ENCODE data around the gene ERVW-1.

Gene ERVW-1

DNA sequence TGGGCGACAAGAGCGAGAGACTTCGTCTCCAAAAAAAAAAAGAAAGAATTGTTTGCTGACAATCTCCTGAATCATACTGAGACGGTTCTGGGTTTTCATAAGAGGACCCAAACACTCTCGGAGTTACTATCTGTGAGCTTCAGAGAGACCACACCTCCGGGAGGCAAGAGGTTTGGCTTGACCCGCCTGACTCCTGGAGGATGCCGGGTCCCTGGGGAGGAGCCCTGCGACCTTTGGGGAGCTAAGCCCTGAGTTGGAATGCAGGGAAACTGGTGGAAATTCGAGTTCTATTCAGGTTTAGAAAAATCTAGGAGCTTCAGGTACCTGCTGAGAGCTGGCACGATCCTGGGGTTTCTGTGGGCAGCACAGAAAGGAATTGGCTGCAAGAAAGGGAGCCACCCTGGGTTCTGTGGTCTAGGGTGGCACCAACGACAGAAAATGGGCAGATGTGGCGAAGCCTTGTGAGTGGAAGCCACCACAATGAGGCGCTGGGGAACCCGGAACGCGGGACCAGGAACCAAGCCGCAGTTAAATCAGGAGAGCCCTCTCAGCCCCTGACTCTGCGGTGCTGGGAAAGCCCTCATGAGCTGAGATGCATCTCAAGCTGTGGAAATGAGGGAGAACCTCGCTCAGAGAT lies 52.3 kb downstream of the ERVW-1 start:
- no peak for DNase-seq (ENCODE audit: low read depth)

- no peak for DNase-seq (ENCODE audit: low read depth)
These were observed 54.0 kb downstream of the ERVW-1 start for GRCh38 chr7:92423710-92424131.

DNA sequence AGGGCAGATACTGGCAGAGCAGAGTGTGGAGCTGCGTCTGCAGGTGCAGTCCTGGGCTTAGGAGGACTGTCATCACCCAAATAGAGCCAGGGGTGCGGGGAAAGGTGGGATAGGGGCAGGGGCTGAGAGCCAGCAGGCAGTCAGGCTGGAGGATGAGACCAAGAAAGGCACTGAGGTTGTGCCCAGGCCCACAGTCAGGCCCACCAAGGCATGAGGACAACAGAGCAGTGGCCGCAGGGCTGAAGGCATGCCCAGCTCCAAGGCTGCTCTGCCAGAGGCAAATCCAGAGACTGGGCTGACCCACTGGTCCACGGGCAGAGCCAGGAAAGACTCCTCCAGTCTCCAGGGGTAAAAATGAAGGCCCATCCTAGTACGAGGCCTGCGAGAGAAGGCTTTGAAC lies 54.8 kb downstream of the ERVW-1 start:
- no peak for DNase-seq (ENCODE audit: low read depth)

- no peak for DNase-seq (ENCODE audit: low read depth)
These were observed 55.9 kb downstream of the ERVW-1 start for GRCh38 chr7:92421676-92422435.
